GM19351 (cell line): ENCODE data around the gene PSG2.
"Not testable (repeated sequence)": the region's sequence is repeated elsewhere in the genome, so short reads cannot be mapped to it uniquely, and the experiment has no call there.

ENCODE experiments used
- ATAC-seq: cut with Tn5 transposase; IDR thresholded peaks from one replicate; pipeline ENCODE4 v1.9.1; 2021; ENCODE audit warnings: mild to moderate bottlenecking, moderate library complexity; ENCODE audit not compliant: unreplicated experiment

Gene PSG2

GRCh38 chr19:43082601-43083000, at the start of gene PSG2:
Gene PSG2, minus strand, starts transcription at chr19:43082701. Its CDS starts 132 bp downstream, at chr19:43082569.
- ATAC-seq = not testable (repeated sequence)

GRCh38 chr19:43131281-43131842, 48.9 kb upstream of the PSG2 start:
- not testable (repeated sequence) for ATAC-seq

GRCh38 chr19:43129197-43129596, 46.7 kb upstream of the PSG2 start:
- ATAC-seq = not testable (repeated sequence)

- not testable (repeated sequence) for ATAC-seq
Measured at GRCh38 chr19:43127336-43127735, 44.8 kb upstream of the PSG2 start.

GRCh38 chr19:43126720-43127119, 44.2 kb upstream of the PSG2 start:
- ATAC-seq = no peak

GRCh38 chr19:43124360-43124759, 41.9 kb upstream of the PSG2 start:
- no peak for ATAC-seq

GRCh38 chr19:43120433-43121026, 38.0 kb upstream of the PSG2 start:
- ATAC-seq = not testable (repeated sequence)

- ATAC-seq = not testable (repeated sequence)
Measured at GRCh38 chr19:43119526-43119925, 37.0 kb upstream of the PSG2 start.

- not testable (repeated sequence) for ATAC-seq
Measured at GRCh38 chr19:43116421-43116820, 33.9 kb upstream of the PSG2 start.

GRCh38 chr19:43115548-43115947, 33.0 kb upstream of the PSG2 start:
- not testable (repeated sequence) for ATAC-seq

GRCh38 chr19:43115064-43115463, 32.6 kb upstream of the PSG2 start:
- not testable (repeated sequence) for ATAC-seq

- ATAC-seq = not testable (repeated sequence)
Measured at GRCh38 chr19:43114626-43115025, 32.1 kb upstream of the PSG2 start.

- ATAC-seq = not testable (repeated sequence)
Measured at GRCh38 chr19:43107401-43107800, 24.9 kb upstream of the PSG2 start.

- no peak for ATAC-seq
Measured at GRCh38 chr19:43105496-43105895, 23.0 kb upstream of the PSG2 start.

- ATAC-seq = not testable (repeated sequence)
Measured at GRCh38 chr19:43104215-43104850, 21.8 kb upstream of the PSG2 start.

GRCh38 chr19:43101950-43102349, 19.4 kb upstream of the PSG2 start:
- no peak for ATAC-seq

- ATAC-seq = not testable (repeated sequence)
Measured at GRCh38 chr19:43098416-43098815, 15.9 kb upstream of the PSG2 start.

GRCh38 chr19:43087702-43088340, 5.3 kb upstream of the PSG2 start:
- ATAC-seq = not testable (repeated sequence)

GRCh38 chr19:43085796-43086530, 3.5 kb upstream of the PSG2 start:
- ATAC-seq = not testable (repeated sequence)

GRCh38 chr19:43084196-43084832, 1.8 kb upstream of the PSG2 start:
- ATAC-seq = not testable (repeated sequence)
